ENCODE data around the gene IL13RA1.

DNA sequence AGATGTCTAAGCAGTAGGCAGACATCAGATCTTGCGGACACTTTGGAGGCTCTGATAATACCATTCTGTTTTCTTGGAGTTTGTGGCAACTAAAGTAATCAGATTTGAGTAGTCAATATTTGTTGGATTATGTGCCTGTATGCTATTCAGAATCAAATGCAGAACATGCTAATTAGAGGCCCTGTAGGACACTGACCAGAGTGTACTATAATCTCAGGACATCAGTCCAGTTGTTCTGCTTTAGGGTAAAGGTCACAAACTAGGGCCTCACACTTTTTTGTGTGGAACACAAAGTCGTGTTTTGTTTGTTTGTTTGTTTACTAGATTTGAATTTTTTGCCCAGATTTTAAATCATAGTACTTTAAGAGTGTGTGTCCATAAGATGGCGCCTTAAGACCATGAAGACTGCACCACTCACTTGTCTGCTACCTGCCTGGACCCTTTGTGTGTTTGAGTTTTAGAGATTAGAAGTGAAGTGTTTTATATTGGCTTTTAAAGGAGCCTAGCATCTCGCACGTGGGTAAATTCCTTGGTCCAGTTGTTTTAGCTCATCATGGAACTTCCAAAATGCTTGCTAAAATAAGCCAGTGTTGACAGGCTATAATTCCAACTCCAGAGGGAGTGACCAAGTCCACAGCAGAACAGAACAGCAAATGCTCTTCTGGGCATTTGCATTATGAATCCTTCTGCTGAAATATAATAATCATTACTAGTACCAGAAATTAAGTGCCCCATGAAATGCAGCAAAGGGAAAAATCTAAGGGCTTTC lies 34.7 kb downstream of the IL13RA1 start:
- TF ChIP-seq CTCF (conservative IDR thresholded peaks at IDR 0.05 in 1 of 2, IDR thresholded peaks at IDR 0.05 in 1 of 2; ENCODE audit: extremely low read depth in 1 of 2, insufficient read depth in 1 of 2, low read depth in 1 of 2, low read length in 2 of 2) (peak in 1 of 2 donors; percentile 34), EZH2 (IDR thresholded peaks at IDR 0.05; ENCODE audit: borderline replicate concordance, low read length) (no peak)

All from mammary epithelial cell (primary cell).